Measurements from ENCODE around the gene ADAMTS9.

GRCh38 chr3:64574194-64574593, 113.6 kb downstream of the ADAMTS9 start:
- TF ChIP-seq EP300 (IDR thresholded peaks at IDR 0.05): no peak
- TF ChIP-seq, protein P1, sequence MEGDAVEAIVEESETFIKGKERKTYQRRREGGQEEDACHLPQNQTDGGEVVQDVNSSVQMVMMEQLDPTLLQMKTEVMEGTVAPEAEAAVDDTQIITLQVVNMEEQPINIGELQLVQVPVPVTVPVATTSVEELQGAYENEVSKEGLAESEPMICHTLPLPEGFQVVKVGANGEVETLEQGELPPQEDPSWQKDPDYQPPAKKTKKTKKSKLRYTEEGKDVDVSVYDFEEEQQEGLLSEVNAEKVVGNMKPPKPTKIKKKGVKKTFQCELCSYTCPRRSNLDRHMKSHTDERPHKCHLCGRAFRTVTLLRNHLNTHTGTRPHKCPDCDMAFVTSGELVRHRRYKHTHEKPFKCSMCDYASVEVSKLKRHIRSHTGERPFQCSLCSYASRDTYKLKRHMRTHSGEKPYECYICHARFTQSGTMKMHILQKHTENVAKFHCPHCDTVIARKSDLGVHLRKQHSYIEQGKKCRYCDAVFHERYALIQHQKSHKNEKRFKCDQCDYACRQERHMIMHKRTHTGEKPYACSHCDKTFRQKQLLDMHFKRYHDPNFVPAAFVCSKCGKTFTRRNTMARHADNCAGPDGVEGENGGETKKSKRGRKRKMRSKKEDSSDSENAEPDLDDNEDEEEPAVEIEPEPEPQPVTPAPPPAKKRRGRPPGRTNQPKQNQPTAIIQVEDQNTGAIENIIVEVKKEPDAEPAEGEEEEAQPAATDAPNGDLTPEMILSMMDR (IDR thresholded peaks at IDR 0.05): no peak
- no peak for TF ChIP-seq POLR2A (IDR thresholded peaks at IDR 0.05)

Data from ovary (tissue), 3 donors.